Lung (tissue), 12 donors: ENCODE measurements around the gene GIGYF2. TPM values are rescaled to one million over a fixed set of nuclear protein-coding genes. Genes with fewer than 3 reads are reported as not detected.

Source experiments
- ATAC-seq: fragments of 200-7000 bp; cut with Tn5 transposase; one replicate; pipeline ENCODE4 v1.9.1; 2020; ENCODE audit warnings: moderate number of reproducible peaks; ENCODE audit not compliant: insufficient read depth, low FRiP score
- DNase-seq, 3 donors: peaks; one replicate each; pipeline ENCODE4 v3.0.0-alpha.2; 2013 to 2017
- H3K27ac ChIP-seq, 2 donors: one replicate each; pipeline ENCODE4 v1.5.1; 2013; ENCODE audit warnings: mild to moderate bottlenecking in 2 of 2, moderate library complexity in 2 of 2, control low read depth in 1 of 2, inconsistent platforms in 1 of 2, low read depth in 1 of 2, low read length in 1 of 2
- H3K27me3 ChIP-seq, 3 donors: one replicate each; pipeline ENCODE4 v1.5.1; 2013; ENCODE audit warnings: low read length in 2 of 3; ENCODE audit not compliant: control insufficient read depth in 3 of 3, insufficient read depth in 3 of 3
- H3K36me3 ChIP-seq, 4 donors: one replicate each; pipeline ENCODE4 v1.5.1; 2013; ENCODE audit warnings: low read length in 4 of 4, mild to moderate bottlenecking in 1 of 4, moderate library complexity in 1 of 4; ENCODE audit not compliant: control insufficient read depth in 4 of 4, insufficient read depth in 4 of 4
- H3K4me1 ChIP-seq, 5 donors: one replicate each; pipeline ENCODE4 v1.5.1; 2013; ENCODE audit warnings: low read length in 5 of 5, mild to moderate bottlenecking in 2 of 5, moderate library complexity in 1 of 5; ENCODE audit not compliant: control insufficient read depth in 5 of 5, insufficient read depth in 5 of 5
- H3K4me3 ChIP-seq: one replicate; pipeline ENCODE4 v1.5.1; 2013; ENCODE audit warnings: mild to moderate bottlenecking, control low read depth, moderate library complexity
- H3K9ac ChIP-seq, 2 donors: one replicate each; pipeline ENCODE4 v1.5.1; 2013; ENCODE audit warnings: low read length in 2 of 2, control low read depth in 1 of 2; ENCODE audit not compliant: insufficient read depth in 1 of 2
- H3K9me3 ChIP-seq, 4 donors: one replicate each; pipeline ENCODE4 v1.5.1; 2013; ENCODE audit warnings: low read length in 3 of 4, mild to moderate bottlenecking in 1 of 4, moderate library complexity in 1 of 4; ENCODE audit not compliant: control insufficient read depth in 4 of 4, insufficient read depth in 3 of 4
- CTCF ChIP-seq: IDR thresholded peaks from 2 replicates; pipeline ENCODE4 v1.5.1; 2012; ENCODE audit warnings: mild to moderate bottlenecking; ENCODE audit errors: control extremely low read depth, extremely low read depth
- WGBS, 2 donors: extraction: QIAGEN DNeasy Blood & Tissue Kit; methylation state at CpG; one replicate each; pipeline ENCODE4 v1.1.7; 2013; 5-methylcytosine and 5-hydroxymethylcytosine counted together
- polyA plus RNA-seq, 2 donors: library from polyadenylated mRNA; stranded (reverse); fragments of 200-250 nt; gene quantifications; one replicate each; pipeline ENCODE4 v1.2.1, GENCODE V29; 2013
- total RNA-seq, 2 donors: library from RNA; depleted of rRNA in 1 of 2; stranded (reverse); fragments of >200 nt in 1 of 2; gene quantifications; one replicate each; pipeline ENCODE4 v1.2.1, GENCODE V29; 2014 to 2021
- donor health status: control.
- donor health status: control.
- donor health status: Bipolar disorder and iron deficiency.
- donor health status: healthy.
- donor health status: DM: yes; HTN: yes; CAD: no.

The GIGYF2 gene
- total and polyA plus RNA-seq, 4 donors: 15.9 to 145 (median 37.3) TPM

- TF ChIP-seq CTCF: no peak
- H3K27ac ChIP-seq: no peak overlapping the region
- no peaks in the 10 kb centered on the region for H3K9me3 ChIP-seq
- H3K36me3 ChIP-seq: peaks cover 0 to 7% (median 5%) of the 10 kb centered on the region in 4 donors
- H3K27me3 ChIP-seq: no peaks in the 10 kb centered on the region
- H3K9ac ChIP-seq: peak overlapping the region in 1 of 2 donors; percentile 38
- H3K4me1 ChIP-seq: peaks cover 2 to 21% (median 20%) of the 10 kb centered on the region in 5 donors
- WGBS, 2 donors: 84 to 85% methylated on average over 2 of the region's 2 CpGs
- ATAC-seq (no peak), DNase-seq (no peak)
- no peak overlapping the region for H3K4me3 ChIP-seq
Observed at GRCh38 chr2:232699110-232699509, 2.0 kb downstream of the GIGYF2 start.

- Histone ChIP-seq H3K4me1 (peaks cover 2 to 21% (median 20%) of the 10 kb centered on the region in 5 donors), H3K27ac (no peak overlapping the region), H3K9me3 (no peaks in the 10 kb centered on the region), H3K4me3 (no peak overlapping the region), H3K36me3 (peaks cover 3 to 10% (median 8%) of the 10 kb centered on the region in 4 donors), H3K27me3 (no peaks in the 10 kb centered on the region), H3K9ac (no peak overlapping the region)
- no peak for DNase-seq
- ATAC-seq: no peak
- WGBS, 2 donors: 97 to 100% methylated on average over 1 of the region's 1 CpG
- no peak for TF ChIP-seq CTCF
Observed at GRCh38 chr2:232700154-232700553, 3.0 kb downstream of the GIGYF2 start.

- H3K27ac ChIP-seq: no peak overlapping the region
- H3K4me1 ChIP-seq: peaks cover 0 to 10% (median 0%) of the 10 kb centered on the region in 5 donors
- peaks cover 0 to 4% (median 0%) of the 10 kb centered on the region in 4 donors for H3K9me3 ChIP-seq
- no peak for TF ChIP-seq CTCF
- ATAC-seq (no peak), DNase-seq (no peak)
- 91 to 94% methylated on average over 4 of the region's 4 CpGs for WGBS, 2 donors
- H3K27me3 ChIP-seq: no peaks in the 10 kb centered on the region
- H3K9ac ChIP-seq: no peak overlapping the region
- no peak overlapping the region for H3K4me3 ChIP-seq
- H3K36me3 ChIP-seq: peaks cover 14 to 26% (median 15%) of the 10 kb centered on the region in 4 donors
Observed at GRCh38 chr2:232707076-232707475, 9.9 kb downstream of the GIGYF2 start.

GRCh38 chr2:232713505-232713904 is 16.4 kb downstream of the GIGYF2 start:
- no peak for ATAC-seq
- TF ChIP-seq CTCF: no peak
- Histone ChIP-seq H3K9me3 (peaks cover 0 to 9% (median 0%) of the 10 kb centered on the region in 4 donors), H3K9ac (no peak overlapping the region), H3K4me1 (peaks cover 0 to 2% (median 0%) of the 10 kb centered on the region in 5 donors), H3K27ac (no peak overlapping the region), H3K36me3 (peaks cover 1 to 24% (median 20%) of the 10 kb centered on the region in 4 donors), H3K27me3 (no peaks in the 10 kb centered on the region), H3K4me3 (no peak overlapping the region)
- no peak for DNase-seq
